Activated CD8-positive, alpha-beta T cell treated with anti-CD3 and anti-CD28 coated beads, Interleukin-2, amount 10 ng/mL, durations not matched to agents 7 days and 5 days (primary cell): Measurements from ENCODE around the gene TNRC6A. TPM values are rescaled to one million over a fixed set of nuclear protein-coding genes. Genes with fewer than 3 reads are reported as not detected.
"Not testable (repeated sequence)": the region's sequence is repeated elsewhere in the genome, so short reads cannot be mapped to it uniquely, and the experiment has no call there.

ENCODE experiments used
- ATAC-seq: fragments of 150-1000 bp; cut with Tn5 transposase; one replicate; pipeline ENCODE4 v1.10.0; 2021; ENCODE audit warnings: moderate library complexity
- CTCF ChIA-PET: fragments of 350-600 bp; sonication (Branson Sonifier 250); formaldehyde crosslinking; loops from one replicate; lab custom pipeline; 2021; ENCODE audit warnings: antibody characterized with exemption; lab: Charles Lee
- POLR2A ChIA-PET: fragments of 350-600 bp; sonication (Branson Sonifier 250); formaldehyde crosslinking; loops from one replicate; lab custom pipeline; 2021; ENCODE audit warnings: antibody characterized with exemption; lab: Charles Lee
- DNase-seq: peaks from one replicate; pipeline ENCODE4 v3.0.0-alpha.2; 2020
- H3K27ac Mint-ChIP-seq: one replicate; pipeline ENCODE4 v1.8.0; 2021; ENCODE audit warnings: mild to moderate bottlenecking, mixed read lengths
- H3K27me3 Mint-ChIP-seq: one replicate; pipeline ENCODE4 v1.8.0; 2021; ENCODE audit warnings: low read depth, mixed read lengths
- H3K36me3 Mint-ChIP-seq: one replicate; pipeline ENCODE4 v1.8.0; 2021; ENCODE audit warnings: low read depth, mixed read lengths
- H3K4me1 Mint-ChIP-seq: one replicate; pipeline ENCODE4 v1.8.0; 2021; ENCODE audit warnings: low read depth, mixed read lengths
- H3K4me3 Mint-ChIP-seq: one replicate; pipeline ENCODE4 v1.8.0; 2021; ENCODE audit warnings: mild to moderate bottlenecking, mixed read lengths
- H3K9me3 Mint-ChIP-seq: one replicate; pipeline ENCODE4 v1.8.0; 2022; ENCODE audit warnings: mixed read lengths; ENCODE audit not compliant: insufficient read depth
- total RNA-seq, 2 experiments: library from RNA; stranded (reverse); gene quantifications; one replicate each; pipeline ENCODE4 v1.2.3, GENCODE V29; 2021

Gene TNRC6A
- total RNA-seq, 2 experiments from 2014 or later = 28.8 to 28.9 TPM

DNA sequence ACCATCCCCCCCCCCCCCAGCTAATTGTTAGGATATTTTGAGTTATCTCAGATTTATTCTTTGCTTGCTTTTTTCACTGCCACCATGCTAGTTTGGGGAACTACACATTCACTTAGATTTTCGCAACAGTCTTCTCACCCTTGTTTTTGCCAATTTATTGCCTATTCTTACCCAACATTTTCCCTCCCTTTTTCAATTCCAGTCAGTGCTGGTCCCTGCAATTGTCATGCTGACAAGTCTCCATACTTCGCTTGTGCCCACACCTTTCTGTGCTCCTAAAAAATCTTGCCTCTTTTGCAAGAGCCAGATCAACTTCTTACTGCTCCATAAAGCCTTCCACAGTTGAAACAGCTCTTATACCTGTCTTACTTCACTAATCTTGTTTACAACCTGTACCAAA is 16.3 kb downstream of the TNRC6A start:
- POLR2A ChIA-PET = interaction anchor here (1.3 kb wide), 1 partner anchor 16 kb away, joined by 4 read pairs; no protein-coding TSS in a partner anchor
- CTCF ChIA-PET = interaction anchor here (0.7 to 1.4 kb wide), 3 partner anchors 8 to 37 kb away, joined by 3 to 5 read pairs (median 3); no protein-coding TSS in a partner anchor

DNA sequence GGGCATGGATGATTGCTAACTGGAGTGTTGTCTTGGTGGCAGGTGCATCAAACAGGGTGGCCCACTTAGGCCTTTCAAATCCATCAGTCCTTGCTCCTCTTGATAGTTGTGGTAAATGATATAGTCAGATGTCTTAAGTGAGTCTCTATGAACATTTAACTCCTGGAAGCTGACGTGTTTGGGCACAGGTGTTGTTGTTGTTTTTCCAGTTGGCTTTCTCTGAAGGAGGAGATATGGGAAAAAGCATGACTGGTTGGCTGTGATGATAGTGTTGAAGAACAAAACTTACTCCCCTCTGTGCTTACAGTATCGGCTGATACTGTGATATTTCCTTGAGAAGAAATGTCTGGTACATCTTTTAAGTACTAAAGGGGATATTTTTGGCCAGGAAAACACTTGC is 18.0 kb downstream of the TNRC6A start:
- Mint-ChIP-seq H3K4me3 (no peak overlapping the region), H3K27me3 (no peaks in the 10 kb centered on the region), H3K4me1 (peaks cover 24% of the 10 kb centered on the region), H3K9me3 (no peaks in the 10 kb centered on the region), H3K36me3 (peaks cover 13% of the 10 kb centered on the region), H3K27ac (no peak overlapping the region)
- CTCF ChIA-PET = no interaction called here
- DNase-seq = no peak
- ATAC-seq = no peak
- POLR2A ChIA-PET = no interaction called here

More for the DNA sequence above, 16.3 kb downstream of the TNRC6A start:
- ATAC-seq = no peak
- no peak overlapping the region for H3K27ac Mint-ChIP-seq
- no peaks in the 10 kb centered on the region for H3K9me3 Mint-ChIP-seq
- H3K36me3 Mint-ChIP-seq = peaks cover 19% of the 10 kb centered on the region
- DNase-seq = no peak
- H3K27me3 Mint-ChIP-seq = no peaks in the 10 kb centered on the region
- no peak overlapping the region for H3K4me3 Mint-ChIP-seq
- H3K4me1 Mint-ChIP-seq = peaks cover 25% of the 10 kb centered on the region

DNA sequence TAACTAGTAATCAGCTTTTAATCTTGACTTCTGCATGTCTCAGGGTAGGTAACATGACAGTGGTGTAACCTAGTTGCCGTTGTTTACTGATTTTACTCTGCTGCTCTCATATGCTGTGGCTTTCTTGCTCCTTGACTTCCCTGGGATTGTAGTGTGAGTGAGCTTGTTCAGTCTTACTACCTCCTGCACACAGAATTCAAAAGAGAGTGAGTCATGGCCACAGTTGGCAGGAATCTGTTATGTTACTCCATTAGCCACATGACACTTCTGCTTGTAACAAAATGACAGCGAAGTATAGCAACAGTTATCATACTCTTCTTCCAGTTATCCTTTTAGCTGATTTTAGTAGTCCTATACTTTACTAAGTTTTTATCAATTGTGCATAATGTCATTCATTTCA is 18.8 kb downstream of the TNRC6A start:
- ChIA-PET POLR2A (no interaction called here), CTCF (no interaction called here)
- no peak overlapping the region for H3K27ac Mint-ChIP-seq
- H3K27me3 Mint-ChIP-seq = no peaks in the 10 kb centered on the region
- H3K9me3 Mint-ChIP-seq = no peaks in the 10 kb centered on the region
- DNase-seq (no peak), ATAC-seq (no peak)
- no peak overlapping the region for H3K4me3 Mint-ChIP-seq
- peaks cover 27% of the 10 kb centered on the region for H3K4me1 Mint-ChIP-seq
- peaks cover 13% of the 10 kb centered on the region for H3K36me3 Mint-ChIP-seq

DNA sequence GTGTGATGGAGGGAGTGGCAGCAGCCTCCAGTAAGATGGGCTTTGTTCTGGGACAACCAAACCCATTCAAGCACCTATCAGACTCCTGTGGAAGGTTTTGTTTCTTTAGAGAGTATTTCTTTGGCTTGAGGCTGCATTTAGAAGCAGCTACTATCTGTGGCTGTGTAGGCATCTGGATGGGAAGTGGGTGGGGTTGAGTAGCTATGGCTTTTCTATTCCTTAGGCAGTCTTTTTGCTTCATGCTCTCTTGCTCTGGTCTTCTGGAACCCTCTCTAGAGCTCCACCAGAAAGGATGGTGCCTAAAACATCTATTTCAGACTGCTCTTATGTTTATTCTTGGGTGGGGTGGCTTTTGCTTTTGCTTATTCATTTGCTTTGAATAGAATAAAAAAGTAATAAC is 19.9 kb downstream of the TNRC6A start:
- no peak overlapping the region for H3K4me3 Mint-ChIP-seq
- DNase-seq = no peak
- ChIA-PET POLR2A (no interaction called here), CTCF (no interaction called here)
- peaks cover 10% of the 10 kb centered on the region for H3K36me3 Mint-ChIP-seq
- no peak overlapping the region for H3K27ac Mint-ChIP-seq
- no peaks in the 10 kb centered on the region for H3K27me3 Mint-ChIP-seq
- H3K4me1 Mint-ChIP-seq = peaks cover 25% of the 10 kb centered on the region
- no peak for ATAC-seq
- no peaks in the 10 kb centered on the region for H3K9me3 Mint-ChIP-seq

DNA sequence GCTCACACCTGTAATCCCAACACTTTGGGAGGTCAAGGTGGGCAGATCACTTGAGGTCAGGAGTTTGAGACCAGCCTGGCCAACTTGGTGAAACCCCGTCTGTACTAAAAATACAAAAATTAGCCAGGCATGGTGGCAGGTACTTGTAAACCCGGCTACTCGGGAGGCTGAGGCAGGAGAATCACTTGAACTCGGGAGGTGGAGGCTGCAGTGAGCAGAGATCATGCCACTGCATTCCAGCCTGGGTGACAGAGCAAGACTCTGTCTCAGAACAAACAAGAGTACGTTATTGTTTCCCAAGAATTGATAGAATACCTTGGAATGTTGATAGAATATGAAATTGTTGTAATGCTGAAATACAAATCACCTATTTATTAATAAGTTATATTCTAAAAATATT is 20.4 kb downstream of the TNRC6A start:
- H3K9me3 Mint-ChIP-seq, H3K4me3 Mint-ChIP-seq, H3K27ac Mint-ChIP-seq, DNase-seq, H3K27me3 Mint-ChIP-seq, ATAC-seq, POLR2A ChIA-PET: not testable (repeated sequence)
- Mint-ChIP-seq H3K36me3 (peaks cover 10% of the 10 kb centered on the region), H3K4me1 (peaks cover 23% of the 10 kb centered on the region)
- CTCF ChIA-PET = interaction anchor here (1.1 kb wide), 1 partner anchor 377 kb away, joined by 3 read pairs; no protein-coding TSS in a partner anchor

DNA sequence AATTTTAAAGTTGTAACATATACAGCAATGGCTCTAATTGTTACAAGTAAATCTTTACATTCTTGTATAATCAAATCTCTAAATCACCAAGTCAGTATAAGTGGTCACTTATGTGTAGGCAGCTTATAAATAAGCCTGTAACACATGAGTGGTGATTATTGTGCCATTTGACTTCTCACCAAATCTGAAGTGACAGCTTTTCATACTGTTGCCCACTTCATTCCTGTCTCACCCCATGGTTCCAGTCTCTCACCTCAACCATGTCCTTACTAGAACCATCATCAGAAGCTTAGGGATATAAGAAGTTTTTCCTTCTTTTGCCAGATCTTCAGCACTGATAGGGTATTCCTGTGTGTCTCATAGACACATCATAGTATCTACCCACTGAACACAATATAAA is 23.5 kb downstream of the TNRC6A start:
- DNase-seq = no peak
- CTCF ChIA-PET = no interaction called here
- peaks cover 16% of the 10 kb centered on the region for H3K4me1 Mint-ChIP-seq

DNA sequence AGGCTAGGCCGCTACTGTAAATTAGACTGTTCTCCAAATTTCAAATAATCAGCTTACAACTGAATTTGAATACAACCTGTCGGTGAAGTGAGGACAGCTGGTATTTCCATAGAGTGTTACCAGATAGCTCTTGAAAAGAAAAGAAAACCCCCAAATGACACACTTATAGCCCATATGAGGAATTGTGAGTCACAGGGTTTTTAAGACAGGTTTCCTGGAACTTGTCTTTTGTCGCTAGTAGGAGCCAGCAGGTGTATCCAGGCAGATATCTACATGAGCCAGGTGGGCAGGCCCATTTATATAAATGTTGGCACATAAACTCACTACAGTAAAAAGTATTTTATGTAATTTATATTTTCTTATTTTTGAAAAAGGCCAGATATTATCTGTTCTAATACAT is 24.0 kb downstream of the TNRC6A start:
- CTCF ChIA-PET = no interaction called here
- Mint-ChIP-seq H3K27ac (no peak overlapping the region), H3K36me3 (peaks cover 5% of the 10 kb centered on the region), H3K27me3 (no peaks in the 10 kb centered on the region), H3K9me3 (no peaks in the 10 kb centered on the region), H3K4me3 (no peak overlapping the region), H3K4me1 (peaks cover 16% of the 10 kb centered on the region)
- no peak for ATAC-seq
- no peak for DNase-seq
- POLR2A ChIA-PET = no interaction called here

More for the DNA sequence above, 23.5 kb downstream of the TNRC6A start:
- H3K27me3 Mint-ChIP-seq = no peaks in the 10 kb centered on the region
- H3K27ac Mint-ChIP-seq = no peak overlapping the region
- no peak for ATAC-seq
- peaks cover 5% of the 10 kb centered on the region for H3K36me3 Mint-ChIP-seq
- POLR2A ChIA-PET = no interaction called here
- H3K9me3 Mint-ChIP-seq = no peaks in the 10 kb centered on the region
- H3K4me3 Mint-ChIP-seq = no peak overlapping the region

DNA sequence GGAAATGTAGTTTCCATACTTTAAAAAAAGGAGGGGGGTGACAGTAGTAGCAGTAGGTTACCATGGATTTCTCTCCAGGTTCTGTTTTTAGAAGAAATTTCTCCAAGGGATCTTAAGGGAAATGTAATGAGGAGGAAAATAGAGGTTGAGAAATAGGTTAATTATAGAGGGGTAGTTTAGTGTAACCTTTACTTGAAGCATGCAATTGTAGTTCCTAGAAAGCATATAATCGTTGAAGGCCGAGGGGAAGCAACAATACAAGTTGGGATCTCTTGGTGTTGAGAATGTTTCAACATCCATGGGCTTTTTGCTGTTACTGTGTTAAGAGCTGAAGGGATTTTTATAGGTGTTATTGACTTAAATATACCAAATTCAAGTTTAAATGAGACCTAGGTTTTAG is 25.1 kb downstream of the TNRC6A start:
- peaks cover 10% of the 10 kb centered on the region for H3K4me1 Mint-ChIP-seq
- DNase-seq = no peak
- CTCF ChIA-PET = no interaction called here

DNA sequence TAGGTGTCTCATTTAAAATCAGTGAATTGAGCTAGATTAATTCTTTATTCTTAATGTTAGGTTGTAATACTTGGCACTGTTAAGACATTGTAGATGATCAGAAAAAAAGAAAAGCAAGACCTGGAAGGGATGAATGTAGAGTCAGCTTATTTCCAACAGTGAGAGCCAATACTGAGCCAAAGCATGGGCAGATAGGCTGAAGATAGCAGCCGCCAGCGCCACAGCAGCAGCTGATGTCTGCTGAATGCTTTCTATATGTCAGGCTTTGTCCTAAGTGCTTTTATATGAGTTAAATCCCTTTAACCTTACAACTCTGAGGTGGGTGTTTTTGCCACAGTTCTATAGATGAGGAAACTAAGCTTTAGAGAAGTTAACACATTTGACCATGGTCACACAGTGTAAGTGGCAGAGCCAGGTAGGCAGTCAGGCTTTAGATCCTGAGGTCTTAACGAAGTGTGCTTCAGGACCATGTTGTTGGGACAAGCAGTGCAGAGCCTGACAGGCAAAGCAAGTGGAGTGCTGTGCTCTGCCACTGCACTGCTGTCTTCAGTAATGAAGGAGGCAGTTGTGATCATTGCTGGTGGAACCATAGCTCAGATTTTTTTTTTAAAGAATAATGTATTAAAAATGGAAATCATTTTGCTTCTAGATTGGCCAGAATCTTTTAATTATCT is 25.9 kb downstream of the TNRC6A start:
- CTCF ChIA-PET = no interaction called here
- no peaks in the 10 kb centered on the region for H3K9me3 Mint-ChIP-seq

More for the DNA sequence above, 25.1 kb downstream of the TNRC6A start:
- no peaks in the 10 kb centered on the region for H3K27me3 Mint-ChIP-seq
- no peak for ATAC-seq
- H3K27ac Mint-ChIP-seq = no peak overlapping the region
- H3K9me3 Mint-ChIP-seq = no peaks in the 10 kb centered on the region
- POLR2A ChIA-PET = interaction anchor here (1.2 kb wide), 1 partner anchor 19 kb away, joined by 3 read pairs; no protein-coding TSS in a partner anchor
- H3K4me3 Mint-ChIP-seq = no peak overlapping the region
- peaks cover 2% of the 10 kb centered on the region for H3K36me3 Mint-ChIP-seq

DNA sequence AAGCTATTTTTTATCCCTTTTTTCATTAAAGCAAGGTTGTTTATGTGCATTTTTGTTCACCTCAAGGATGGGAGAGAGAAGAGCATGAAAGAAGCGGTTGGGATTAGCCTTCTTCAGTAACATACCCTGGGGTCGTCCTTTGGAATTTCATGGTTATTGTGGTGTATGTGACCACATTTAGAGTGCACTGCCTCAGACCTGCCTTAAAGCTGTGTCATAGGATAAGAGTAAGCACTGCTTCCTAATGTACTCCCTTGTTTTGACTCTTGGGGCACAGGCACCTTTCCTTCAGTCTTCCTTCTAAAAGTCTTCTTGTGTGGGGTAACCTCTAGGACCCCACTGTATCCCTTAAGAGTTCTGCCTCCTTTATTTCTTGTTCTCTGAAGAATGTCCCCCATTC is 28.9 kb downstream of the TNRC6A start:
- DNase-seq (no peak), ATAC-seq (no peak)
- ChIA-PET POLR2A (no interaction called here), CTCF (no interaction called here)
- Mint-ChIP-seq H3K4me1 (peaks cover 2% of the 10 kb centered on the region), H3K4me3 (no peak overlapping the region), H3K9me3 (no peaks in the 10 kb centered on the region), H3K27me3 (no peaks in the 10 kb centered on the region), H3K36me3 (peaks cover 6% of the 10 kb centered on the region), H3K27ac (no peak overlapping the region)

More for the DNA sequence above, 25.9 kb downstream of the TNRC6A start:
- ATAC-seq (no peak), DNase-seq (no peak)
- POLR2A ChIA-PET = interaction anchor here (1.2 kb wide), 1 partner anchor 20 kb away, joined by 3 read pairs; no protein-coding TSS in a partner anchor
- Mint-ChIP-seq H3K27me3 (no peaks in the 10 kb centered on the region), H3K36me3 (peaks cover 2% of the 10 kb centered on the region), H3K4me3 (no peak overlapping the region), H3K4me1 (peaks cover 10% of the 10 kb centered on the region), H3K27ac (no peak overlapping the region)

DNA sequence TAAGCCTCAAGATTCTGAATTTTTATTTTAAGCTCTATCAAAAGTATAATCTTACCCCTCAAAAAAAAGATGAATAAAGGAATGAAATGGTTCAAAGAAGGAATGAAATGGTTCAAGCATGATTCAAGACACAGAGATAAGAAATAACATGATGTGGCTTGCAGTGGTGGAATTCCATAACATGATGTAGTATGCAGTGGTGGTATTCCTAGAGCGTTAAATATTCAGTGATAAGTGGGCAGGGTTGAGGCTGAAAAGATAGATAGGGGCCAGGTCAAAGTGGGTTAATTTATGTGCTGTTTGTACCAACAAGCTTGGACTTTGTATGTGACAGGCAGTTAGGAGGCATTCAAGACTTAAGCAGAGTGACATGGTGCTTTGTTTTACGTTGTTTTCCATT is 29.6 kb downstream of the TNRC6A start:
- H3K4me1 Mint-ChIP-seq = peaks cover 2% of the 10 kb centered on the region

DNA sequence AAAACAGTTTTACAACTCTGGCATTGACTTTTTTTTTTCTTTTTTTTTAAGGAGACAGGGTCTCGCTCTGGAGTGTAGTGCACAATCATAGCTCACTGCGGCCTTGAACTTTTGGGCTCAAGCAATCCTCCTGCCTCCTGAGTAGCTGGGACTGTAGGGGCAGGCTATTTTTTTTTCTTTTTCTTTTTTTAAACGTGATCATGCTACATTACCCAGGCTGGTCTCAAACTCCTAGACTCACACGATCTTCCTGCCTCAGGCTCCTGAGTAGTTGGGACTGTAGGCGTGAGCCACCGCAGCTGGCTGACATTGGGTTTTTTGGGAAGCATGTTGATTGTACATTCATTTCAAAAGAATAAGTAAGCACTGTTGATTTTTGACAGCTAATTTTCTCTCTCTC is 32.1 kb downstream of the TNRC6A start:
- no peak for ATAC-seq
- no peak for DNase-seq
- H3K9me3 Mint-ChIP-seq = no peaks in the 10 kb centered on the region
- CTCF ChIA-PET = no interaction called here
- H3K4me3 Mint-ChIP-seq = no peak overlapping the region
- POLR2A ChIA-PET = interaction anchor here (0.7 kb wide), 1 partner anchor 496 kb away, joined by 3 read pairs; the partner anchor contains the start of gene ZKSCAN2
- H3K27me3 Mint-ChIP-seq = no peaks in the 10 kb centered on the region
- peaks cover 2% of the 10 kb centered on the region for H3K4me1 Mint-ChIP-seq
- no peak overlapping the region for H3K27ac Mint-ChIP-seq
- peaks cover 11% of the 10 kb centered on the region for H3K36me3 Mint-ChIP-seq

More for the DNA sequence above, 29.6 kb downstream of the TNRC6A start:
- POLR2A ChIA-PET = interaction anchor here (0.6 kb wide), 1 partner anchor 167 kb away, joined by 3 read pairs; no protein-coding TSS in a partner anchor
- no peaks in the 10 kb centered on the region for H3K27me3 Mint-ChIP-seq
- H3K9me3 Mint-ChIP-seq = no peaks in the 10 kb centered on the region
- H3K36me3 Mint-ChIP-seq = peaks cover 6% of the 10 kb centered on the region
- CTCF ChIA-PET = no interaction called here
- H3K4me3 Mint-ChIP-seq = no peak overlapping the region
- DNase-seq = no peak
- H3K27ac Mint-ChIP-seq = no peak overlapping the region
- no peak for ATAC-seq
